ENCODE data around the gene GON7.

GRCh38 chr14:93249128-93249831, 42.4 kb upstream of the GON7 start:
- no peak for TF ChIP-seq CTCF (conservative IDR thresholded peaks at IDR 0.05)
- no peak for TF ChIP-seq ZFX (IDR thresholded peaks at IDR 0.05)
